Midbrain (tissue), 1 donor: ENCODE data around the gene GPC1.

ENCODE experiments used
- DNase-seq: peaks from one replicate; lab custom pipeline; 2025; lab: John Stamatoyannopoulos, UW

The GPC1 gene

GRCh38 chr2:240443891-240444301, 8.4 kb downstream of the GPC1 start:
- no peak for DNase-seq

GRCh38 chr2:240444464-240444863, 9.0 kb downstream of the GPC1 start:
- no peak for DNase-seq

GRCh38 chr2:240445961-240446663, 10.6 kb downstream of the GPC1 start:
- no peak for DNase-seq

- DNase-seq: no peak
These were observed 11.3 kb downstream of the GPC1 start for GRCh38 chr2:240446664-240447175.

- DNase-seq: no peak
These were observed 11.9 kb downstream of the GPC1 start for GRCh38 chr2:240447331-240447730.

- DNase-seq: no peak
These were observed 12.5 kb downstream of the GPC1 start for GRCh38 chr2:240447934-240448333.

GRCh38 chr2:240448387-240449274, 13.2 kb downstream of the GPC1 start:
- no peak for DNase-seq

GRCh38 chr2:240449764-240450531, 14.5 kb downstream of the GPC1 start:
- DNase-seq: no peak

GRCh38 chr2:240450532-240451107, 15.2 kb downstream of the GPC1 start:
- DNase-seq: no peak

- DNase-seq: peak; percentile 33
These were observed 15.7 kb downstream of the GPC1 start for GRCh38 chr2:240451108-240451611.

- DNase-seq: no peak
These were observed 16.5 kb downstream of the GPC1 start for GRCh38 chr2:240451791-240452461.

- DNase-seq: peak; percentile 78
These were observed 17.2 kb downstream of the GPC1 start for GRCh38 chr2:240452462-240453256.

GRCh38 chr2:240453461-240454105, 18.1 kb downstream of the GPC1 start:
- DNase-seq: no peak

- DNase-seq: no peak
These were observed 18.8 kb downstream of the GPC1 start for GRCh38 chr2:240454106-240454901.

GRCh38 chr2:240455272-240455646, 19.8 kb downstream of the GPC1 start:
- DNase-seq: no peak

- no peak for DNase-seq
These were observed 20.4 kb downstream of the GPC1 start for GRCh38 chr2:240455647-240456446.

- no peak for DNase-seq
These were observed 21.2 kb downstream of the GPC1 start for GRCh38 chr2:240456447-240457222.
